ENCODE measurements around the gene PSKH1.
"Not testable (repeated sequence)": the region's sequence is repeated elsewhere in the genome, so short reads cannot be mapped to it uniquely, and the experiment has no call there.

PSKH1 gene

GRCh38 chr16:67892899-67893742 lies at the start of gene PSKH1:
TSS of gene PSKH1 (plus strand) at chr16:67893254. CDS start at chr16:67908750, 15,496 bp downstream.
- peak within 1 kb of the TSS; percentile 93 for H3K4me3 ChIP-seq (ENCODE audit: low read depth, low read length)

GRCh38 chr16:67843343-67843765 lies 49.7 kb upstream of the PSKH1 start:
- H3K4me3 ChIP-seq (ENCODE audit: low read depth, low read length) = peak overlapping the region; percentile 97

GRCh38 chr16:67844497-67844896 lies 48.6 kb upstream of the PSKH1 start:
- no peak overlapping the region for H3K4me3 ChIP-seq (ENCODE audit: low read depth, low read length)

GRCh38 chr16:67845291-67846062 lies 47.6 kb upstream of the PSKH1 start:
- peak overlapping the region; percentile 50 for H3K4me3 ChIP-seq (ENCODE audit: low read depth, low read length)

GRCh38 chr16:67846063-67846319 lies 47.1 kb upstream of the PSKH1 start:
- H3K4me3 ChIP-seq (ENCODE audit: low read depth, low read length) = peak overlapping the region; percentile 50

GRCh38 chr16:67846320-67847063 lies 46.6 kb upstream of the PSKH1 start, which contains the start of gene NUTF2:
TSS of gene NUTF2 (plus strand) at chr16:67846933. CDS start at chr16:67865131, 18,198 bp downstream.
- peak within 1 kb of the TSS; percentile 85 for H3K4me3 ChIP-seq (ENCODE audit: low read depth, low read length)

GRCh38 chr16:67847064-67847861 lies 45.8 kb upstream of the PSKH1 start, which contains the start of gene CENPT:
TSS of gene CENPT (minus strand) at chr16:67847693. CDS start at chr16:67833859, 13,834 bp downstream.
- H3K4me3 ChIP-seq (ENCODE audit: low read depth, low read length) = peak within 1 kb of the TSS; percentile 85

GRCh38 chr16:67848118-67848517 lies 44.9 kb upstream of the PSKH1 start:
- H3K4me3 ChIP-seq (ENCODE audit: low read depth, low read length) = peak overlapping the region; percentile 85

GRCh38 chr16:67853670-67854069 lies 39.4 kb upstream of the PSKH1 start:
- H3K4me3 ChIP-seq (ENCODE audit: low read depth, low read length) = no peak overlapping the region

- H3K4me3 ChIP-seq (ENCODE audit: low read depth, low read length) = no peak overlapping the region
These were observed 37.3 kb upstream of the PSKH1 start for GRCh38 chr16:67855789-67856188.

GRCh38 chr16:67856927-67857546 lies 36.0 kb upstream of the PSKH1 start:
- H3K4me3 ChIP-seq (ENCODE audit: low read depth, low read length) = no peak overlapping the region

- no peak overlapping the region for H3K4me3 ChIP-seq (ENCODE audit: low read depth, low read length)
These were observed 35.4 kb upstream of the PSKH1 start for GRCh38 chr16:67857547-67858233.

- no peak overlapping the region for H3K4me3 ChIP-seq (ENCODE audit: low read depth, low read length)
These were observed 34.6 kb upstream of the PSKH1 start for GRCh38 chr16:67858500-67858899.

- H3K4me3 ChIP-seq (ENCODE audit: low read depth, low read length) = no peak overlapping the region
These were observed 32.3 kb upstream of the PSKH1 start for GRCh38 chr16:67860589-67861398.

GRCh38 chr16:67861877-67862276 lies 31.2 kb upstream of the PSKH1 start:
- H3K4me3 ChIP-seq (ENCODE audit: low read depth, low read length) = no peak overlapping the region

GRCh38 chr16:67862623-67863583 lies 30.2 kb upstream of the PSKH1 start:
- no peak overlapping the region for H3K4me3 ChIP-seq (ENCODE audit: low read depth, low read length)

GRCh38 chr16:67864044-67864443 lies 29.0 kb upstream of the PSKH1 start:
- not testable (repeated sequence) for H3K4me3 ChIP-seq (ENCODE audit: low read depth, low read length)
